ENCODE results near the gene CHST3.

Gene CHST3

GRCh38 chr10:71995887-71996575, 31.8 kb downstream of the CHST3 start:
- no peak for DNase-seq

- DNase-seq, result no peak
Observed at GRCh38 chr10:71996592-71997371, 32.6 kb downstream of the CHST3 start.

GRCh38 chr10:71998119-71998839, 34.1 kb downstream of the CHST3 start:
- DNase-seq, result no peak

- no peak for DNase-seq
Observed at GRCh38 chr10:71998840-71999194, 34.6 kb downstream of the CHST3 start.

GRCh38 chr10:71999360-72000072, 35.3 kb downstream of the CHST3 start:
- peak; percentile 35 for DNase-seq

- no peak for DNase-seq
Observed at GRCh38 chr10:72000073-72001032, 36.2 kb downstream of the CHST3 start.

- no peak for DNase-seq
Observed at GRCh38 chr10:72001033-72001395, 36.8 kb downstream of the CHST3 start.

GRCh38 chr10:72002354-72003295, 38.4 kb downstream of the CHST3 start:
- DNase-seq, result no peak

- DNase-seq, result no peak
Observed at GRCh38 chr10:72006026-72006425, 41.8 kb downstream of the CHST3 start.

- DNase-seq, result no peak
Observed at GRCh38 chr10:72007246-72007892, 43.2 kb downstream of the CHST3 start.

GRCh38 chr10:72008096-72008981, 44.1 kb downstream of the CHST3 start:
- DNase-seq, result no peak

GRCh38 chr10:72009051-72009424, 44.8 kb downstream of the CHST3 start:
- DNase-seq, result no peak

- DNase-seq, result no peak
Observed at GRCh38 chr10:72009425-72010081, 45.4 kb downstream of the CHST3 start.

- DNase-seq, result no peak
Observed at GRCh38 chr10:72010234-72010973, 46.2 kb downstream of the CHST3 start.

GRCh38 chr10:72011016-72011415, 46.8 kb downstream of the CHST3 start:
- no peak for DNase-seq

- DNase-seq, result no peak
Observed at GRCh38 chr10:72011468-72011867, 47.3 kb downstream of the CHST3 start.

- DNase-seq, result no peak
Observed at GRCh38 chr10:72011976-72012512, 47.8 kb downstream of the CHST3 start.

GRCh38 chr10:72012796-72013195, 48.6 kb downstream of the CHST3 start:
- no peak for DNase-seq

Data from NCI-H1694 (cell line).